Astrocyte of the cerebellum (primary cell): Measurements from ENCODE around the gene SFXN5.

Experiments used
- DNase-seq: peaks from one replicate; pipeline ENCODE4 v3.0.0-alpha.2; 2011; ENCODE audit warnings: low read depth
- H3K4me3 ChIP-seq: 2 replicates; pipeline ENCODE4 v1.5.1; 2011; ENCODE audit warnings: mild to moderate bottlenecking, low read depth, low read length, moderate library complexity
- CTCF ChIP-seq: IDR thresholded peaks from 2 replicates; pipeline ENCODE4 v1.5.1; 2012; ENCODE audit warnings: low read length, low read depth, moderate library complexity, mild to moderate bottlenecking; ENCODE audit errors: missing control alignments
- in situ Hi-C: cut with HindIII; loops from 2 replicates; pipeline ENCODE4 v1.10.0; 2017; ENCODE audit warnings: low sequenced_read_pairs

Gene SFXN5

DNA sequence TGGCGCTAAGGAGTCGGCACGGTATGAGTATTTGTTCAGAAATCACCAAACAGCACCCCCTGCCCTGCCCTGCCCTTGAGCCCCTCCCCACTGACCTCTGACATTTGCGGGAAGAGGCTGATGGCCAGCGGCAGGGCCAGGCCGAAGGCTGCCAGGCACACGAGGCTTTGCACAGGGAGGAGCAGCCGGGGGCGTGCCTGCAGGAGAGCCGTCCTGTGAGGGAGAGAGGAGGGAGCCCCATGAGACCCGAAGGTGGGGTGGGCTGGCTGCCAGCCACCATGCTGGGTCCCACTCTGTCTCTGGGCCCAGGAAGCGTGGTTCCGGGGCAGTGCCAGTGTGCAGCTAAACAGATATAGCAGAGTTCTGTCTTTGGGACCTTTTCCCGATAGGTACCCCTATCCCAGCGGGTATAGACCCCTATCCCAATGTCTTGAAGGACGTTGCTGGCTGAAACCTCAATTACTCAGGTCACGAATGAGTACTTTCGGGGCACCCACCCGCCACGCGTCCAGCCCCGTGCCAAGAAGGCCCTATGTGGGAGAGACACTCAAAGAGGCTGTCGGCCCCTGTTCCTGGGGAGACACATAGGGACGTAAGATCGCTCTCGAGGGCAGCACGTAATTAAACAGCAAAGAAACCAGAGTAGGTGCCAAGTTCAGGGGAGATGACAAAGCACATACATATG is 110.3 kb downstream of the SFXN5 start:
- DNase-seq: no peak
- in situ Hi-C loops: no loop called here
- H3K4me3 ChIP-seq: no peak overlapping the region
- TF ChIP-seq CTCF: no peak

GRCh38 chr2:72959995-72960981 is 111.2 kb downstream of the SFXN5 start:
- TF ChIP-seq CTCF: no peak
- no peak overlapping the region for H3K4me3 ChIP-seq
- in situ Hi-C loops: no loop called here
- no peak for DNase-seq

- H3K4me3 ChIP-seq: no peak overlapping the region
- in situ Hi-C loops: no loop called here
- DNase-seq: no peak
- no peak for TF ChIP-seq CTCF
Measured at GRCh38 chr2:72959554-72959953, 112.0 kb downstream of the SFXN5 start.

DNA sequence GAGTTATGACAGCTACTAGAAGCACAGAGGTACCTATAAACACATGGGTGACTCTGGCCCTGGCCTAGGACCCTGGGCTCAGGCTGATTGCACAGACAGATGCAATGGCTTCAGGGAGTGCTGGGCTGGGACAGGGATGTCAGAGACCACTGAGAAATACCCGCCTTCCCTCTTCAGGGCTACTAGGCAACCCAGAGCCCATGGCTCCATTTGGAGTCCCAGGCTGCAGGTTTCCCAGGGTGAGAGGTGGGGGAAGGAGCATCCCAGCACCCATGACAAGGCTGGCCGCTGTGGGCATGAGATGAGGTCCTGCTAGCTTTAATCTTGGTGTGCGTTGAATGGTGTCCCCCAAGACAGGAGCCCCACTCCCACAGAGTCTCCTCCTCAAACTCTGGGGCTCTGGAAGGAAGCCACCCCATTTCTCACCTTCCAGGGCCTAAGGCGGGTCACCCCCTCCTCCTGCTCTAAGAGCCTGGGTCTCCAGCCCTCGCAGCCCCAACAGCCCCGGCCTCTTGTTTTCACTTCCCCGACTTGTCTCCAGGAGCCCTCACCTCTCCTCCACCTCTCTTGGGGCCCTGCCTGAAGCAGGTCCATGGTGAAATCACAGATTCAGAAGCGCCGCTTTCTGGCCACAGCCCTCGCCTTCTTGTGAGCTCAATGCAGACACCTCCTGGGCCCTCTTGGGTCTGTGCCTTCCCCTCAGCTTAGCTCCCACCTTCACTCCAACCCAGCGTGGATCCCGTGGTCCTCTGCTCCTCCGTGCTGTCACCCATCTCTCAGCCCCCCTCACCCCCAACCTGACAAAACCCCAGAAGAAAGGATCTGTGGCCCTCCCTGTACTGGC is 112.7 kb downstream of the SFXN5 start:
- no peak for TF ChIP-seq CTCF
- DNase-seq: no peak
- H3K4me3 ChIP-seq: no peak overlapping the region
- in situ Hi-C loops: no loop called here

GRCh38 chr2:72956936-72957335 is 114.6 kb downstream of the SFXN5 start:
- DNase-seq: no peak
- H3K4me3 ChIP-seq: no peak overlapping the region
- TF ChIP-seq CTCF: no peak
- in situ Hi-C loops: no loop called here

DNA sequence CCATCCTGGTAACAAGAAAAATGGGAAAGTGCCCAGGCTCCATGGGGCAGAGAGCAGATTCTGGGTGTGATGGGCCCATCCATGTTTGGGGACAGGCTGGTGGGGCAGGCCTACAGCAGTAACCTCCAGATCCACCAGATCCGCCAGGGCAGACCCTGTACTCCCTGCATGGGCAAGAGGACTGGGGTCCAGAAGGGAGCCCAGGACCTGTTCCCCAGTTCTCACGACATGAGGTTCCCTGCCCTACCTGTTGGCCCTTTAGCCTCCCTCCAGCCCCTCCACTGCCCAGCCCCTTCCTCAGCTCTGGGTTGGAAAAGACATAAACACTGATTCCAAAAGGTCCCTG is 115.5 kb downstream of the SFXN5 start:
- TF ChIP-seq CTCF: no peak
- DNase-seq: no peak
- in situ Hi-C loops: no loop called here

More for the DNA sequence above, 115.5 kb downstream of the SFXN5 start:
- no peak overlapping the region for H3K4me3 ChIP-seq
